Liver (tissue), 9 donors: ENCODE measurements around the gene ACP6. TPM values are rescaled to one million over a fixed set of nuclear protein-coding genes. Genes with fewer than 3 reads are reported as not detected.

Experiments
- DNase-seq: peaks from one replicate; pipeline ENCODE4 v3.0.0-alpha.2; 2017; ENCODE audit warnings: low spot score
- H3K27ac ChIP-seq, 2 donors: one replicate each; pipeline ENCODE4 v1.7.0; 2013; ENCODE audit warnings: inconsistent platforms in 2 of 2, low read length in 2 of 2, control low read depth in 1 of 2, low read depth in 1 of 2, mild to moderate bottlenecking in 1 of 2
- H3K27me3 ChIP-seq, 4 donors: one replicate each; pipeline versions ENCODE4 v1.6.1 to v1.7.0; 2013; ENCODE audit warnings: low read length in 3 of 4, inconsistent platforms in 1 of 4, mild to moderate bottlenecking in 1 of 4, moderate library complexity in 1 of 4; ENCODE audit not compliant: control insufficient read depth in 4 of 4, insufficient read depth in 4 of 4
- H3K36me3 ChIP-seq, 4 donors: one replicate each; pipeline versions ENCODE4 v1.6.1 to v1.7.0; 2013; ENCODE audit warnings: low read length in 3 of 4, mild to moderate bottlenecking in 3 of 4, low read depth in 1 of 4, moderate library complexity in 1 of 4; ENCODE audit not compliant: control insufficient read depth in 4 of 4, insufficient read depth in 3 of 4
- H3K4me1 ChIP-seq, 4 donors: one replicate each; pipeline versions ENCODE4 v1.6.1 to v1.7.0; 2013; ENCODE audit warnings: low read length in 3 of 4, mild to moderate bottlenecking in 3 of 4, moderate library complexity in 1 of 4; ENCODE audit not compliant: control insufficient read depth in 4 of 4, insufficient read depth in 4 of 4
- H3K4me3 ChIP-seq, 3 donors: one replicate each; pipeline versions ENCODE4 v1.6.1 to v1.7.0; 2013; ENCODE audit warnings: low read length in 3 of 3, control low read depth in 1 of 3, low read depth in 1 of 3, mild to moderate bottlenecking in 1 of 3
- H3K9ac ChIP-seq, 2 donors: one replicate each; pipeline ENCODE4 v1.7.0; 2013; ENCODE audit warnings: low read length in 2 of 2, mild to moderate bottlenecking in 2 of 2, moderate library complexity in 2 of 2, control low read depth in 1 of 2, low read depth in 1 of 2
- H3K9me3 ChIP-seq, 4 donors: one replicate each; pipeline versions ENCODE4 v1.6.1 to v1.7.0; 2013; ENCODE audit warnings: low read length in 3 of 4; ENCODE audit not compliant: control insufficient read depth in 4 of 4
- CTCF ChIP-seq: fragments of 150-350 bp; IDR thresholded peaks from 2 replicates; pipeline ENCODE4 v1.5.1; 2017; ENCODE audit warnings: improper control_type of control experiment, low read depth, low read length; ENCODE audit not compliant: missing input control
- EGR1 ChIP-seq, 2 donors: IDR thresholded peaks; 2 replicates each; pipeline ENCODE4 v1.6.1; 2016 to 2018; ENCODE audit warnings: antibody characterized with exemption in 2 of 2, low read depth in 2 of 2
- FOXA2 ChIP-seq: IDR thresholded peaks from 2 replicates; pipeline ENCODE4 v1.6.1; 2016; ENCODE audit warnings: antibody characterized with exemption
- GABPA ChIP-seq, 2 donors: IDR thresholded peaks in 1 of 2; conservative IDR thresholded peaks in 1 of 2; 2 replicates each; pipeline ENCODE4 v1.6.1; 2016; ENCODE audit warnings: antibody characterized with exemption in 2 of 2, mild to moderate bottlenecking in 1 of 2, moderate library complexity in 1 of 2
- HNF4A ChIP-seq, 2 donors: conservative IDR thresholded peaks; 2 replicates each; pipeline ENCODE4 v1.6.1; 2016; ENCODE audit warnings: antibody characterized with exemption in 2 of 2, mild to moderate bottlenecking in 2 of 2
- JUND ChIP-seq, 2 donors: IDR thresholded peaks; 2 replicates each; pipeline ENCODE4 v1.6.1; 2016; ENCODE audit warnings: antibody characterized with exemption in 2 of 2
- MAX ChIP-seq: IDR thresholded peaks from 2 replicates; pipeline ENCODE4 v1.6.1; 2016; ENCODE audit warnings: antibody characterized with exemption
- NR2F2 ChIP-seq: IDR thresholded peaks from 2 replicates; pipeline ENCODE4 v1.6.1; 2016; ENCODE audit warnings: antibody characterized with exemption
- RAD21 ChIP-seq, 2 donors: IDR thresholded peaks; 2 replicates each; pipeline ENCODE4 v1.6.1; 2016; ENCODE audit warnings: antibody characterized with exemption in 2 of 2, mild to moderate bottlenecking in 2 of 2
- REST ChIP-seq: IDR thresholded peaks from 2 replicates; pipeline ENCODE4 v1.6.1; 2016; ENCODE audit warnings: antibody characterized with exemption, mild to moderate bottlenecking
- RXRA ChIP-seq, 2 donors: IDR thresholded peaks; 2 replicates each; pipeline ENCODE4 v1.6.1; 2017 to 2018; ENCODE audit warnings: antibody characterized with exemption in 2 of 2, mild to moderate bottlenecking in 1 of 2
- SP1 ChIP-seq: IDR thresholded peaks from 2 replicates; pipeline ENCODE4 v1.6.1; 2018; ENCODE audit warnings: antibody characterized with exemption, mild to moderate bottlenecking
- ZBTB33 ChIP-seq: IDR thresholded peaks from 2 replicates; pipeline ENCODE4 v1.6.1; 2016; ENCODE audit warnings: antibody characterized with exemption
- WGBS: extraction: QIAGEN DNeasy Blood & Tissue Kit; methylation state at CpG from one replicate; pipeline ENCODE4 v1.1.7; 2013; 5-methylcytosine and 5-hydroxymethylcytosine counted together
- polyA plus RNA-seq, 2 donors: library from polyadenylated mRNA; stranded (reverse) in 1 of 2; unstranded in 1 of 2; fragments of 200-250 nt in 1 of 2; fragments of >200 nt in 1 of 2; fragmentation: Nextera tagmentation in 1 of 2; extraction: Ambion mirVana in 1 of 2; gene quantifications; one replicate each; pipeline versions ENCODE4 v1.2.1 to v1.2.3, GENCODE V29; 2013 to 2015
- total RNA-seq, 2 donors: library from RNA; depleted of rRNA; stranded (reverse); fragments of >200 nt; gene quantifications; one replicate each; pipeline ENCODE4 v1.2.3, GENCODE V29; 2014
- donor health status: healthy.
- donor health status: healthy.
- donor health status: healthy.
- donor health status: healthy.
- donor health status: healthy.

The ACP6 gene
- total and polyA plus RNA-seq, 4 donors, result 4.7 to 18.1 (median 7.9) TPM

GRCh38 chr1:147636314-147636713 lies 34.0 kb downstream of the ACP6 start:
- no peaks in the 10 kb centered on the region for H3K27me3 ChIP-seq
- H3K36me3 ChIP-seq, result no peaks in the 10 kb centered on the region
- H3K27ac ChIP-seq, result no peak overlapping the region
- H3K9ac ChIP-seq, result no peak overlapping the region
- peak; percentile 89 to 91 for TF ChIP-seq HNF4A (conservative IDR thresholded peaks at IDR 0.05)
- TF ChIP-seq RAD21 (IDR thresholded peaks at IDR 0.05), result peak in 1 of 2 donors; percentile 16
- no peak for TF ChIP-seq REST
- TF ChIP-seq EGR1 (IDR thresholded peaks at IDR 0.05; ENCODE audit: low read depth in 2 of 2), result no peak
- no peak for TF ChIP-seq CTCF
- peak; percentile 29 to 36 for TF ChIP-seq RXRA (IDR thresholded peaks at IDR 0.05)
- peak; percentile 15 for TF ChIP-seq ZBTB33
- TF ChIP-seq JUND (IDR thresholded peaks at IDR 0.05), result no peak
- TF ChIP-seq MAX, result peak; percentile 66
- TF ChIP-seq SP1, result peak; percentile 46
- peak; percentile 53 for TF ChIP-seq NR2F2
- peak in 1 of 2 donors; percentile 65 for TF ChIP-seq GABPA (IDR thresholded peaks at IDR 0.05 in 1 of 2, conservative IDR thresholded peaks at IDR 0.05 in 1 of 2)
- H3K4me1 ChIP-seq, result peaks cover 0 to 6% (median under 1%) of the 10 kb centered on the region in 4 donors
- no peak for DNase-seq
- H3K9me3 ChIP-seq, result no peaks in the 10 kb centered on the region
- 70% methylated on average over 4 of the region's 4 CpGs for WGBS
- H3K4me3 ChIP-seq, result no peak overlapping the region

- no peak overlapping the region for H3K4me3 ChIP-seq
- no peaks in the 10 kb centered on the region for H3K27me3 ChIP-seq
- H3K9me3 ChIP-seq, result no peaks in the 10 kb centered on the region
- no peak for DNase-seq
- no peaks in the 10 kb centered on the region for H3K36me3 ChIP-seq
- H3K9ac ChIP-seq, result no peak overlapping the region
- no peak for TF ChIP-seq FOXA2
- H3K27ac ChIP-seq, result no peak overlapping the region
- 79% methylated on average over 1 of the region's 1 CpG for WGBS
- no peaks in the 10 kb centered on the region for H3K4me1 ChIP-seq
Observed at GRCh38 chr1:147635342-147635741, 35.0 kb downstream of the ACP6 start.
